ENCODE data around the gene SDK2.

DNA sequence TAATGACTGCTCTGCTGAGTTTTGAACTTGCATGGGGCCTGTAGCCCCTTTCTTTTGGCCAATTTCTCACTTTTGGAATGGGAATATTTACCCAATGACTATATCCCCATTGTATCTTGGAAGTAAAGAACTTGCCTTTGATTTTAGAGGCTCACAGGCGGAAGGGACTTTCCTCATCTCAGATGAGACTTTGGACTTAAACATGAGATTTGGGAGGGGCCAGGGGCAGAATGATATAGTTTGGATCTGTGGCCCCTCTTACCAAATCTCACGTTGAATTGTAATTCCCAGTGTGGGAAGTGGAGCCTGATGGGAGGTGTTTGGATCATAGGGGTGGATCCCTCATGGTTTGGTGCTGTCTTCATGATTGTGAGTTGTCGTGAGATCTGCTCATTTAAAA is 42.7 kb upstream of the SDK2 start:
- TF ChIP-seq CTCF (IDR thresholded peaks at IDR 0.05) (no peak), POLR2A (IDR thresholded peaks at IDR 0.05) (no peak)

Data from thyroid gland (tissue), 4 donors.